ENCODE results near the gene SUN2. TPM values are rescaled to one million over a fixed set of nuclear protein-coding genes. Genes with fewer than 3 reads are reported as not detected.

SUN2 gene
- total RNA-seq, 2 experiments from 2014 or later, result 498 to 500 TPM

DNA sequence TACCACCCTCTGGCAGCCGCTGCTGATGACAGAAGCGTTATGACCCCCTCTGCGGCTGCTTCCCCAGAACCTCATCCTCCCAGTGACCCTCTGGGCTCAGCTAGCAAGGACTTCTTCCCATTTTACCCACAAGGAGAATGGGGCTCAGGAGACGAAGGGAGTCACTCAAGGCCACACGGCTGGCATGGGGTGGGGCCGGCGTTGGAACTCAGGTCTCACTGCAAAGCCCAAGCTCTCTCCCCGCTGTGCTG, 16.8 kb upstream of the SUN2 start:
- ChIA-PET CTCF (no interaction called here), POLR2A (no interaction called here)
- Mint-ChIP-seq H3K4me3 (no peak overlapping the region), H3K9me3 (no peaks in the 10 kb centered on the region), H3K27me3 (no peaks in the 10 kb centered on the region), H3K27ac (no peak overlapping the region), H3K36me3 (ENCODE audit: low read depth) (no peaks in the 10 kb centered on the region), H3K4me1 (peaks cover 8% of the 10 kb centered on the region)
- no peak for DNase-seq

DNA sequence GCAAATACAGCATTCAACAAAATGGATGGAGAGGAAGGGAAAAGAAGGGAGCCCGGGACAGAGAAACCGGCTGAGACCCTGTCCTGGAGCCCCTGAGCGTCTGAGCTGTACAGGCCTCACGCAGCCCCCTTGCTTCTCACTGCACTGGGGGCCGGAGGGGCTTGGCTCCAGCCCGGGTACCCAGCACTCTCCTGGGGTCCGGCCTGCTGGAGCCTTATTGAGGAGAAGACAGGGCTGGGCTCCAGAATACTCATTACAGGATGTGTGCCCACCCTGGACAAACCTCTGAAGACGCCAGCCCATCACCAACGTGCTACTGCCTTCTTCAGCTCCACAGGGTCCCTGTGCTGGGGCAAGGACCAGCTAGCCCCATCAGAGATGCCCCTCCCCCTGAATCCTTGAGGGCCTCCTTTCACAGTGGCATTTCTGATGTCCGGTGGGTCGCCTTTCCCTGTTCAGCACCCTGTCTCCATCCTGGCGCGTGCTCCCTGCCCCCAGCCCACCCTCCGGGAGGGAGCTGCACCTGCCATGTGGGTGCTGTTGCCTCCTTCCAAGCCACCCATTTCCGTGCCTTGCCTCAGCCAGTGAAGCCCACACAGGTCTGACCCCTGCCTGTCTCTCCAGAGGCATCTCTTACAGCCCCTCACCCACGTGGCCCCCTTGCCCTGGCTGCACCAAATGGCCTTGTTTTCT, 14.6 kb upstream of the SUN2 start:
- ChIA-PET CTCF (interaction anchor here (2.2 to 3.6 kb wide), 5 partner anchors 12 to 233 kb away, joined by 8 to 30 read pairs (median 18); partner anchors contain the start of gene NPTXR), POLR2A (interaction anchor here (1.7 to 2.4 kb wide), 2 partner anchors 14 to 18 kb away, joined by 3 to 5 read pairs; no protein-coding TSS in a partner anchor)
- Mint-ChIP-seq H3K27ac (no peak overlapping the region), H3K36me3 (ENCODE audit: low read depth) (no peaks in the 10 kb centered on the region), H3K4me1 (peaks cover 10% of the 10 kb centered on the region), H3K4me3 (no peak overlapping the region), H3K9me3 (no peaks in the 10 kb centered on the region), H3K27me3 (no peaks in the 10 kb centered on the region)
- DNase-seq, result no peak

DNA sequence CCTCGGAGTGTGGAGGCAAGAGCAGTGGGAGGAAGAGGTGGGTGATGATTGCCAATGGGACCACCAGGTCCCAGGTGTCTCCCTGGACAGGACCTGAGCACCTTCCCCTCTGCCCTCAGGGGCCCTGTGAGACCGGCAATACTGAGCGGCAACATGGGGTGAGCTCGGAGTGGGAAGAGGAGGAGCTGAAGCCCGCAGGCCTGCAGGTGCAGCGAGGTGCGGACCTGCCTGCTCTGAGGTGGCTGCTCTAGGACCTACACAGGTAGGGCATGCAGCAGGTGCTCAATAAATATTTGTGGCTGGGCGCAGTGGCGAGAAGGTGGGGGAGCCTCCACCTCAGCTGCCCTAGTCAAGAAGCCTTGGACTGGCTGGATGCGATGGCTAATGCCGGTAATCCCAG, 12.2 kb upstream of the SUN2 start:
- Mint-ChIP-seq H3K4me1 (peaks cover 8% of the 10 kb centered on the region), H3K36me3 (ENCODE audit: low read depth) (no peaks in the 10 kb centered on the region), H3K27me3 (no peaks in the 10 kb centered on the region), H3K27ac (no peak overlapping the region), H3K4me3 (no peak overlapping the region), H3K9me3 (no peaks in the 10 kb centered on the region)
- POLR2A ChIA-PET, result interaction anchor here (1.1 to 2.1 kb wide), 5 partner anchors 9 to 102 kb away, joined by 3 to 8 read pairs (median 6); no protein-coding TSS in a partner anchor
- CTCF ChIA-PET, result interaction anchor here (1.2 to 3.6 kb wide), 13 partner anchors 10 to 761 kb away, joined by 3 to 30 read pairs (median 6); partner anchors contain the start of genes CBX7 and TOMM22
- DNase-seq, result no peak

DNA sequence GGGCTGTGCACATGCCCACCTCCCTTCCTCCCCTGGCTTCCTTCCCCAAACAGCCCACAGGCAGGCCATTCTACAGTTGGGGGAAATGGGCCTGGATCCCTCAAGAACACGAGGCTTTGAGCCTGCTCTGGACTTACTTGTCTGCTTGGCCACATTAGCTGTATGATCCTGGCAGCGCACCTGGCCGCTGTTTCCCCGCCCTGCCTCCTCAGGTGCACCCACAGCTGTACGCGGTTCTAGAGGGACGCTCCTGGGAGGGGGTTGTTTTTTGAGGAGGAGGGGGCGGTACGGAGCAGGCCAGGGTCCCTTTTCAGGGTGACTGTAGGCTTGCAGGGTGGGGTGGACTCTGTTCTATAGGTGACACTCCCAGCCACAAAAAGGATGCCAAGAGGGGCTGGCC, 11.5 kb upstream of the SUN2 start:
- no peaks in the 10 kb centered on the region for H3K36me3 Mint-ChIP-seq (ENCODE audit: low read depth)
- no peaks in the 10 kb centered on the region for H3K27me3 Mint-ChIP-seq
- no peaks in the 10 kb centered on the region for H3K9me3 Mint-ChIP-seq
- H3K4me3 Mint-ChIP-seq, result no peak overlapping the region
- POLR2A ChIA-PET, result interaction anchor here (0.5 to 2.1 kb wide), 4 partner anchors 15 to 103 kb away, joined by 3 to 8 read pairs (median 3); no protein-coding TSS in a partner anchor
- peaks cover 8% of the 10 kb centered on the region for H3K4me1 Mint-ChIP-seq
- DNase-seq, result no peak
- CTCF ChIA-PET, result interaction anchor here (0.7 to 3.6 kb wide), 5 partner anchors 9 to 321 kb away, joined by 3 to 30 read pairs (median 11); partner anchors contain the start of gene TOMM22
- H3K27ac Mint-ChIP-seq, result no peak overlapping the region

DNA sequence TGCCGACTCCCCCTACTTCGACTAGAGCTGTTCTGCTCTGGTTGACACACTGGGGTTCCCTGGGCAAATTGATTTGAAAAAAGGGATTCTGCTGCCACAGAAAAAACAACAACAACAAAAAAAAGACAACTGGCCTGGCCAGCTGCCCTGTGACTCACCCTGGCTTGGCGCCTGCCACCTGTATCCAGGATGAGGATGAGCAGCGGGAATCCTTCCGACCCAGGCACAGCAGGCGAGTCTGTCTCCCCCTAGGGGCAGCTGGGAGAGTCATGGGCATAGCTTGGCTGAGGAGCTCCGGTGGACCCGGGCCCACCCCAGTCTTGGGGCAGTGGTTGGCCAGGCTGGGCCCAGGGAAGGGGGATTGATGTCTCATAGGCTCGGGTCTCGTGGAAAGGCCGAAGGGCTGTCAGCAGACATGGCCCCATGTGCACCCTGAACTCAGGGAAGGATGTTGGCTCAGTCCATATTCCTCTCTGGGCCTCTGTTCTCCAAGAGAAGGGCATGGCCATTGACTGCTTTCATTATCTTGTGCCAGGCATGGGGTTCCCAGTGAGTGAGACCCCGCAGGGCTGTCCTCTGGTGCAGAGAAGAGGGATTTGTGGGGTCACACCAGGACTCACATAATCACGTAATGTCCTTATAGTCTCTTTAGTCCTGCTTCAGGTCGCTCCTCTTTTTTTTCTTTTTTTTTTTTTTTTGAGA, 10.4 kb upstream of the SUN2 start:
- CTCF ChIA-PET, result interaction anchor here (0.7 to 1.6 kb wide), 12 partner anchors 9 to 322 kb away, joined by 3 to 8 read pairs (median 4); no protein-coding TSS in a partner anchor
- Mint-ChIP-seq H3K9me3 (no peaks in the 10 kb centered on the region), H3K27ac (no peak overlapping the region), H3K4me1 (peaks cover 8% of the 10 kb centered on the region), H3K36me3 (ENCODE audit: low read depth) (no peaks in the 10 kb centered on the region), H3K4me3 (no peak overlapping the region), H3K27me3 (no peaks in the 10 kb centered on the region)
- POLR2A ChIA-PET, result interaction anchor here (0.8 to 1.7 kb wide), 5 partner anchors 10 to 60 kb away, joined by 3 to 9 read pairs (median 4); partner anchors contain the start of genes GTPBP1 and SUN2
- peak; percentile 41 for DNase-seq

DNA sequence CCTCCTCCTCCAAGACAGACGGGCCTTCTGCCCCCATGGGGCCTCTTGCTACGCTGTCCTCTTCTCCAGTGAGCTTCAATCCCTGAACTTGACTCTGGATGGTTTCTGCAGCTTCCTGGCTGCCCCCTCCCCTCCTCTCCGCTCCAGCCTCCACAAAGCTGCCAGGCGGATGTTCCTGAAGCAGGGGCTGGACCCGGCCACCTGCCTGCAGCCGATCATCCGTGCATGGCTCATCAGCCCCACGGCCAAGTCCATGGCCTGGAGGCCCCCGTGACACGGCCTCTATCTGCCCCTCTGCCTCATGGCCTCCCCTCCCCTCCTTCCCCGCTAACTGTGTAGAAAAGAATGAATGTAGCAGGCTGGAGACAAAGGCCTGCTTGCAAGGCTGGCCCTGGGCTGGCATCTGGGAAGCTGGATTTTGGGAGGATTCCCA, 6.8 kb upstream of the SUN2 start:
- Mint-ChIP-seq H3K36me3 (ENCODE audit: low read depth) (peaks cover 7% of the 10 kb centered on the region), H3K27ac (no peak overlapping the region), H3K9me3 (no peaks in the 10 kb centered on the region), H3K4me3 (no peak overlapping the region), H3K4me1 (peaks cover 24% of the 10 kb centered on the region), H3K27me3 (no peaks in the 10 kb centered on the region)
- POLR2A ChIA-PET, result interaction anchor here (2.2 to 4.2 kb wide), 2 partner anchors 11 to 28 kb away, joined by 7 to 17 read pairs; no protein-coding TSS in a partner anchor
- no peak for DNase-seq
- CTCF ChIA-PET, result no interaction called here

DNA sequence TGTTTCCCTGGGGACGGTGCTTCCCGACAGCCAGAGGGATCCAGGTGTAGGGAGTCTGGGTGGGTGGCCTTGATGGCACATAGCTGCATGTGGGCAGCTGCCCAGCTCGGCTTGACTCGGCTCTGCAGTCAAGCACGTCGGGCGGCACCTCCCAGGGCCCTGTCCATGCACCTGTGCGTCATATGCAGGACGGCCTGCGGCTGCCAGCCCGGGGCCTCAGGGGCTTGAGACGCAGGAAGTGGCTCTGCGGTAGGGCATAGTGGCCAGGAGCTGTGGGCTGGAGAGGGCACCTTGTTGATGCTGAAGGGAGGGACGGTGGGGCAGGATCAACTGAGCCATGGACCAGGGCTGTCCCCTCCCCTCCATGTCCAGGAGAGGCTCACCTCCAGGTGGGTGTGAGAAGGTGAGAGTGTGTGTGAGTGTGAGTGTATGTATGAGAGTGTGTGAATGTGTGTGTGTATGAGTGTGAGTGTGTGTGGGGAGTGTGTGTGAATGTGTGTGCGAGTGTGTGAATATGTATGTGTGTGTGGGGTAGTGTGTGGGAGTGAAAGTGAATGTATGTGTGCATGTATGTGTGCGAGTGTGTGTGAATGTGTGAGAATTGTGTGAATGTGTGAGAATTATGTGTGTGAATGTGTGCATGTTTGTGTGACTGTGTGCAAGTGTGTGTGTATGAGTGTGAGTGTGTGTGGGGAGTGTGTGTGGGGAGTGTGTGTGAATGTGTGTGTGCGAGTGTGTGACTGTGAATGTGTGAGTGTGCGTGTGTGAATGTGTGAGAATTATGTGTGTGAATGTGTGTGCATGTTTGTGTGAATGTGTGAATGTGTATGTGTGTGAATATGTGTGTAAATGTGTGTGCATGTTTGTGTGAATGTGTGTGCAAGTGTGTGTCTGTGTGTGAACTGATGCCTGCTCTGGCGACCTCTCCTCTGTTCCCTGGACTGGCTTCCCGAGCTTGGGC, 5.7 kb upstream of the SUN2 start:
- no peak overlapping the region for H3K4me3 Mint-ChIP-seq
- no peak for DNase-seq
- H3K27me3 Mint-ChIP-seq, result no peaks in the 10 kb centered on the region
- H3K36me3 Mint-ChIP-seq (ENCODE audit: low read depth), result peaks cover 11% of the 10 kb centered on the region
- POLR2A ChIA-PET, result interaction anchor here (2.2 to 17.0 kb wide), 3 partner anchors 10 to 27 kb away, joined by 7 to 479 read pairs (median 17); no protein-coding TSS in a partner anchor
- no peaks in the 10 kb centered on the region for H3K9me3 Mint-ChIP-seq
- no peak overlapping the region for H3K27ac Mint-ChIP-seq
- H3K4me1 Mint-ChIP-seq, result peaks cover 32% of the 10 kb centered on the region
- CTCF ChIA-PET, result no interaction called here

DNA sequence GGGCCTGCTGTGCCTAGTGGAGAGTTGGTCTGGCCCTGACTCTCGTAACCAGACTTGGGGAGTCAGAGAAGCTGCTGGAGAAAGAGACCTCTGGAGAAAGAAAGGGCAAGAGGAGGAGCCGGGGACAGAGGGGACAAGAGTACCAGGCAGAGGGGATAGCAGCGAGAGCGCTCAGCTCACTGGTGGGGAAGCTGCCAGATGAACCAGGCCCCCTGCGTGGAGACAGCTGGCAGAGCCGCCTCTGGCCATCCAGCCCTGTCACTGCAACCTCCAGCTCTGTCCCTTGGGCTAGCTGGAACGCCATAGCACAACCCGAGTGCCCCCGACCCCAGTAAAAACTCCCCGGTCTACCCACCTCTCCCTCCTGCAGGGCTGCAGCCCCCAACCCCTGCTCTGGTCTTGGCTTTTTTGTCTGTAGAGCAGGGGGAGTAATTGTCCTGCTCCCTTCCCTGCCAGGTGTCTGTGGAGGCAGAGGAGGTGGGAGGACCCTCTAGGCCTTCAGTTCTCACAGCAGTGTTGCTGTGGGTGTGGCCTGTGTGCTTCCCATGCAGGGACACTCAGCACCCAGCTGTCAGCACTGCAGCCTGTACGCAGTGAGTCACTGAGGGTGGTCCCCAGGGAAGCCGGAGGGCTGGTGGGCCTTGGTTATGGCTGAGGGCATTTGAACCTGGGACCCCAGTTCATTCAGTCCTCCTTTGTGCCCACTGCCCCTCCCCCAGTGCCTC, 4.8 kb upstream of the SUN2 start:
- peaks cover 29% of the 10 kb centered on the region for H3K4me1 Mint-ChIP-seq
- H3K9me3 Mint-ChIP-seq, result no peaks in the 10 kb centered on the region
- CTCF ChIA-PET, result interaction anchor here (4.5 kb wide), 1 partner anchor 8 kb away, joined by 30 read pairs; no protein-coding TSS in a partner anchor

DNA sequence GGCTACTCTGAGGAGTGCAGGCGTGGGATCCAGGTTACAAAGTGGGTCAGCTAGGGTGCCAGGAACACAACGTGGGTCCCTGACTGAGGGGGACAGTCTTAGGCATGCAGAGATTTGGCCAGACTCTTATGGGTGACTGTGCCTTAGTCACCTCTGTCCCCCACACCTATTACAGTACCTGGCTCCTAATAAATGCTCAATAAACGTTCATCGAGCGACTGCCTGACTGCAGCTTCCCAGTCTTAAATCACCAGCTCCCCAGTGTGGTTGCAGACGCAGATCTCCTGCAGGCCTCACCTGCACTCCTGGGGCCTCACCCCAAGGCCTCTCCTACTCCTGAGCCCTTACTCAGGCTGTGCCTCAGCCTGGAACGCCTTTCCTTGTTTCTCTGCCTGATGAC, 3.2 kb upstream of the SUN2 start:
- H3K9me3 Mint-ChIP-seq, result no peaks in the 10 kb centered on the region
- peak overlapping the region; percentile 53 for H3K27ac Mint-ChIP-seq
- H3K27me3 Mint-ChIP-seq, result no peaks in the 10 kb centered on the region
- CTCF ChIA-PET, result interaction anchor here (0.6 to 4.5 kb wide), 4 partner anchors 10 to 112 kb away, joined by 4 to 30 read pairs (median 5); no protein-coding TSS in a partner anchor
- POLR2A ChIA-PET, result interaction anchor here (1.0 to 17.0 kb wide), 8 partner anchors 7 to 559 kb away, joined by 3 to 479 read pairs (median 7); partner anchors contain the start of gene GTPBP1
- H3K4me3 Mint-ChIP-seq, result no peak overlapping the region
- DNase-seq, result no peak
- H3K36me3 Mint-ChIP-seq (ENCODE audit: low read depth), result peaks cover 24% of the 10 kb centered on the region
- H3K4me1 Mint-ChIP-seq, result peaks cover 28% of the 10 kb centered on the region

More for the DNA sequence above, 4.8 kb upstream of the SUN2 start:
- no peak for DNase-seq
- Mint-ChIP-seq H3K36me3 (ENCODE audit: low read depth) (peaks cover 12% of the 10 kb centered on the region), H3K27me3 (no peaks in the 10 kb centered on the region), H3K4me3 (no peak overlapping the region), H3K27ac (no peak overlapping the region)
- POLR2A ChIA-PET, result interaction anchor here (4.2 to 17.0 kb wide), 2 partner anchors 9 to 24 kb away, joined by 17 to 479 read pairs; no protein-coding TSS in a partner anchor

DNA sequence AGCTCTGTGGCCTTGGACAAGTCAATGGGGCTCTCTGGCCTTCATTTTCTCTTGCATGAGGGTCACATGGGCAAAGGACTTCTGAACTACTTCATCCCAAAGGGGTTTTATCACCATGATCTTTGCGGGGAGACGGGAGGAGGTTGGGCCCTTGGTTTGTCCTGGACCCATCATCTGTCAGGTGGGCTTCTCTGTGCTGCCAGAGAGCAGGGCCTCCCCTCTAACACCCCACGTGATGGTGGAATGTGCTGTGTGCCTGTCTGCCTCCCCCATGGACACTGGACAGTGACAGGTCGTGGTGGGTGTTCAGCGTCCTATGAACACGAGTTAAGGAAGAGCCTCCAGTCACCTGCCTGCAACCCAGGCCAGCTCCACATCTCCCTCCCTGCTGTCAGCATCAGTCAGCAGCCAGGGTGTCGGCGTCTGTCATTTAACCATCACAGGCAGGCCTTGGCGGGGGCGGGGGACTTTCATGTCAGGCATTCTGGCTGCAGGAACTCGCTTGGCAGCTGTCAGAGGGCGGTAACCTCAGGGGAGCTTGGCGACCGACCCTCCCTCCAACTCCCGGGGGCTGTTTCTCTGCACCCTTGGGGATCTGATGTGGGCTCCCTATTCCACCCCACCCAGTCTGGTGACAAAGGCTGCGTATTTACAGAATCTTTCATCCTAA, 2.6 kb upstream of the SUN2 start:
- ChIA-PET CTCF (interaction anchor here (0.6 to 4.5 kb wide), 4 partner anchors 10 to 112 kb away, joined by 4 to 30 read pairs (median 5); no protein-coding TSS in a partner anchor), POLR2A (interaction anchor here (1.0 to 17.0 kb wide), 8 partner anchors 10 to 560 kb away, joined by 3 to 479 read pairs (median 6); partner anchors contain the start of gene GTPBP1)
- H3K27ac Mint-ChIP-seq, result peak overlapping the region; percentile 53

DNA sequence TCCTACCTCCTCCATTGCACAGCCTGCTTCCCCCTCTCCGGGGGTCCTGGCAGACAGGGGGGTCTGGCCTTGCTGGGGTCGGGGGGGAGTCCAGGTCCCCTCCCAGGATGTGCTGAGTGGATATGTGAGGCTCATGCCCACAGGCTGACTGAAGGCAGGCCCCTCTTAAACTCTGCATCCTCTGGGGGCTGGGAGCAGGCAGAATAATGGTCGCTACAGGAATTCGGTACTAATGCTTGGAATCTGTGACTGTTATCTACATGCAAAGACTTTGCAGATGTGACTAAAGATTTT, 1.6 kb upstream of the SUN2 start:
- DNase-seq, result no peak
- H3K27ac Mint-ChIP-seq, result peak overlapping the region; percentile 96
- peaks cover 40% of the 10 kb centered on the region for H3K4me1 Mint-ChIP-seq
- H3K9me3 Mint-ChIP-seq, result no peaks in the 10 kb centered on the region
- H3K4me3 Mint-ChIP-seq, result peak overlapping the region; percentile 95
- no peaks in the 10 kb centered on the region for H3K27me3 Mint-ChIP-seq
- peaks cover 39% of the 10 kb centered on the region for H3K36me3 Mint-ChIP-seq (ENCODE audit: low read depth)
- CTCF ChIA-PET, result interaction anchor here (1.6 to 4.5 kb wide), 2 partner anchors 9 to 11 kb away, joined by 5 to 30 read pairs; no protein-coding TSS in a partner anchor
- POLR2A ChIA-PET, result interaction anchor here (1.2 to 17.0 kb wide), 12 partner anchors 9 to 765 kb away, joined by 3 to 479 read pairs (median 7); partner anchors contain the start of genes GTPBP1, JOSD1, NPTXR and TOMM22

More for the DNA sequence above, 2.6 kb upstream of the SUN2 start:
- Mint-ChIP-seq H3K36me3 (ENCODE audit: low read depth) (peaks cover 30% of the 10 kb centered on the region), H3K27me3 (no peaks in the 10 kb centered on the region), H3K4me1 (peaks cover 34% of the 10 kb centered on the region), H3K4me3 (peak overlapping the region; percentile 65), H3K9me3 (no peaks in the 10 kb centered on the region)
- DNase-seq, result peak; percentile 55
